Nephron progenitor cell (in vitro differentiated cells): ENCODE data around the gene CDC42EP5.

Experiments
- DNase-seq: peaks from one replicate; pipeline ENCODE4 v3.0.0; 2021
- H3K27ac Mint-ChIP-seq: 2 replicates; pipeline ENCODE4 v1.8.0; 2021; ENCODE audit warnings: mild to moderate bottlenecking, moderate library complexity, mixed read lengths
- H3K27me3 Mint-ChIP-seq: 2 replicates; pipeline ENCODE4 v1.8.0; 2021; ENCODE audit warnings: mild to moderate bottlenecking, low read depth, mixed read lengths; ENCODE audit not compliant: poor library complexity
- H3K36me3 Mint-ChIP-seq: 2 replicates; pipeline ENCODE4 v1.8.0; 2021; ENCODE audit warnings: low read depth, mixed read lengths
- H3K4me1 Mint-ChIP-seq: 2 replicates; pipeline ENCODE4 v1.8.0; 2021; ENCODE audit warnings: mixed read lengths
- H3K4me3 Mint-ChIP-seq: 2 replicates; pipeline ENCODE4 v1.8.0; 2021; ENCODE audit warnings: mild to moderate bottlenecking, moderate library complexity, mixed read lengths
- H3K9me3 Mint-ChIP-seq: 2 replicates; pipeline ENCODE4 v1.8.0; 2021; ENCODE audit warnings: mild to moderate bottlenecking, moderate library complexity, mixed read lengths
- TF ChIP-seq, protein P1 (sequence below): fragments of 200-600 bp; sonication (generic); IDR thresholded peaks from 2 replicates; pipeline ENCODE4 v1.5.0; 2021; ENCODE audit warnings: antibody characterized with exemption

The CDC42EP5 gene

DNA sequence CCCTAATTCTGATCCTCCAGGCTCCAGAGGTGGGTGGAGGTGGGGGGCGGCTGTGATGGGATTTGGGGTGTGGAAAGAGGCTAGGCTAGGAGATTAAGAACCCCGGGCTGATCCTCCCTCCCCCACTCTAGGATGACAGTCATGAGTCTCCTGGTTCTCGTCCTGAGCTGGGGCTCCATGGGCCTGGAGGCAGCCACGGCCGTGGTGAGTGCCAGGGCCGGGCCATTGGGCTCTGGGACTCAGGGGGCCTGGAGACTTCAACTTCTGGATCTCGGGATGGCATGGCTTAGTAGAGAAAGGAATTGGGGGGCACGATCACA lies 44.0 kb downstream of the CDC42EP5 start:
- Mint-ChIP-seq H3K4me3 (peak overlapping the region; percentile 50), H3K36me3 (peaks cover under 1% of the 10 kb centered on the region), H3K4me1 (peaks cover 24% of the 10 kb centered on the region), H3K27ac (no peak overlapping the region), H3K27me3 (peaks cover 22% of the 10 kb centered on the region), H3K9me3 (no peaks in the 10 kb centered on the region)
- DNase-seq, result no peak
- TF ChIP-seq, protein P1, sequence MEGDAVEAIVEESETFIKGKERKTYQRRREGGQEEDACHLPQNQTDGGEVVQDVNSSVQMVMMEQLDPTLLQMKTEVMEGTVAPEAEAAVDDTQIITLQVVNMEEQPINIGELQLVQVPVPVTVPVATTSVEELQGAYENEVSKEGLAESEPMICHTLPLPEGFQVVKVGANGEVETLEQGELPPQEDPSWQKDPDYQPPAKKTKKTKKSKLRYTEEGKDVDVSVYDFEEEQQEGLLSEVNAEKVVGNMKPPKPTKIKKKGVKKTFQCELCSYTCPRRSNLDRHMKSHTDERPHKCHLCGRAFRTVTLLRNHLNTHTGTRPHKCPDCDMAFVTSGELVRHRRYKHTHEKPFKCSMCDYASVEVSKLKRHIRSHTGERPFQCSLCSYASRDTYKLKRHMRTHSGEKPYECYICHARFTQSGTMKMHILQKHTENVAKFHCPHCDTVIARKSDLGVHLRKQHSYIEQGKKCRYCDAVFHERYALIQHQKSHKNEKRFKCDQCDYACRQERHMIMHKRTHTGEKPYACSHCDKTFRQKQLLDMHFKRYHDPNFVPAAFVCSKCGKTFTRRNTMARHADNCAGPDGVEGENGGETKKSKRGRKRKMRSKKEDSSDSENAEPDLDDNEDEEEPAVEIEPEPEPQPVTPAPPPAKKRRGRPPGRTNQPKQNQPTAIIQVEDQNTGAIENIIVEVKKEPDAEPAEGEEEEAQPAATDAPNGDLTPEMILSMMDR, result no peak

DNA sequence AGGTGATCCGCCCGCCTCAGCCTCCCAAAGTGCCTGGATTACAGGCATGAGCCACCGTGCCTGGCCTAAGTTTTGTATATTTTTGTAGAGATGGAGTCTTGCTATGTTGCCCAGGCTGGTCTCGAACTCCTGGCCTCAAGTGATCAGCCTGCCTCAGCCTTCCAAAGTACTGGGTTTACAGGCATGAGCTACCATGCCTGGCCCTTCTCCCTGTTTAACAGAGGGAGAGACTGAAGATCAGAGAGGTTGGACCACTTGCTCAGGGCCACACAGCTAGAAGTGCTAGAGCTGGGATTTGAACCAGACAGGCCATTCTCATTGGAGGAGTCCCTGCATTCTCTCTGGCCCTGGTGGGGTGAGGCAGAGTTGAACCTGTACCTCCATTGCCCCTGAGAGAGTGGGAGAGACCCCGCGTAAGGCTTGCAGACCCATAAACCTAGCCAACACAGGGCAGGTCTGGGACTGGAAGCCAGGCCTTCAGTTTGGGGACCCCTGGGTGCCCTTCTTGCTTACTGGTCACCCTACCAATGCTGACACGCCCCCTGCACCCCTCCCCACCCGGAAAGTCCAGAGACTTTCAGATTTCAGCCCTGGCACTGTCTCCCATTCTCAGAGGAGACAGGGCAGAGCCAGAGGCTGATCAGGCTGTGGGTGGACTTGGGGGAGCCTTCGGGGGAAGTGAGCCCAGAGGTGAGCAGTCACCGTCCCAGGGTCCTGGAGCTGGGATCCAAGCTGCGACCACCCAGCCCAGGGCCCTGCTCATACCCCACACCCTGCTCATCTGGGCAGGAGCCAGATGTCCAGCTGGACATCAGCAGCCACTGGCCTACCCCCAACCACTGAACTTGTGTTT lies 44.5 kb downstream of the CDC42EP5 start:
- no peaks in the 10 kb centered on the region for H3K9me3 Mint-ChIP-seq

DNA sequence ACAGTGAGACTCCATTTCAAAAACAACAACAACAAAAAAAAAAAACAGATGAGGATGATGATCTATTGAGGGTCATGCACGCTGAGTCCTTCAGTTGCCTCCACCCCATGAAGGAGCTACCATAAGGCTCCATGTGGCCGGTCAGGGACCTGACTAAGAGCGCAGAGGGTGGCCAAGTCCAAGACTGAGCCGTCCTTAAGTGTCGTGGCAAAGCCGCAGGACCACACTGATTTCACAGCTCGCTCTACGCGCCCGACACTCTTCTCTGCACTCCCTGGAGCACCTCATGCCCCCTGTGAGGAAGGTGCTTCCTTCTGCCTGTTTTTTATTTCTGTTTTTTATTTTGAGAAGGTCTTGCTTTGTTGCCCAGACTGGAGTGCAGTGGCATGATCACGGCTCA lies 45.5 kb downstream of the CDC42EP5 start:
- Mint-ChIP-seq H3K27ac (no peak overlapping the region), H3K4me1 (peaks cover 22% of the 10 kb centered on the region), H3K4me3 (no peak overlapping the region), H3K9me3 (no peaks in the 10 kb centered on the region), H3K27me3 (peaks cover 26% of the 10 kb centered on the region), H3K36me3 (no peaks in the 10 kb centered on the region)
- no peak for DNase-seq
- TF ChIP-seq, protein P1, result no peak

More for the DNA sequence above, 44.5 kb downstream of the CDC42EP5 start:
- TF ChIP-seq, protein P1, result no peak
- Mint-ChIP-seq H3K27ac (no peak overlapping the region), H3K36me3 (no peaks in the 10 kb centered on the region), H3K4me1 (peaks cover 22% of the 10 kb centered on the region), H3K4me3 (no peak overlapping the region), H3K27me3 (peaks cover 23% of the 10 kb centered on the region)
- DNase-seq, result no peak

DNA sequence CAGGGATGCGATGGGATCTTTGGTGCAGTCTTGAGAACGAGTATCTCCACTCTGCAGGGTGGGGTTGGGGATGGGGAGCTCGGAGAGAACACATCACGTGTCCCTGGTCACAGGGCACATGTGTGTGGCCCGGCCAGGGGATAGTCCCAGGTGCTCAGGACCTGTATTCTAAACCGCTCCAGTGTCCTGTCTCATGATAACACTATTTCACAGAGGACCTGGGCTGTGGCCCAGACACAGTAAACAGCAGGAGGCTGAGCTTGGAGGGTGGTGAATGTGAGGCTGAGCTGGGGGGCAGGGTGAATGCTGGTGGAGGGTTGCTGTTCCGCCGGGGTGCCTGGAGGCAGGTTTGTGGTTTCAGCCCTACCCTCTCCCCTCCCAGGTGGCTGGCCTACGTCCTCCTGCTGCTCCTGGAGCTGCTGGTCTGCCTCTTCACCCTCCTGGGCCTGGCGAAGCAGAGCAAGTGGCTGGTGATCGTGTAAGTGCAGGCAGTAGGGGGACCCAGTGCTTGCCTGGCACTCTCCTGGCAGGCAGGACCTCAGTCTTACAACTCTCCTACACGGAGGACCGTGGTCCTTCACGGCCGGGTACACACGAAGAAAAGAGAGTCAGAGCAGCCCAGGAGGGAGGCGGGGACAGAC lies 46.7 kb downstream of the CDC42EP5 start:
- Mint-ChIP-seq H3K9me3 (no peaks in the 10 kb centered on the region), H3K27ac (peak overlapping the region; percentile 19), H3K4me1 (peaks cover 17% of the 10 kb centered on the region), H3K4me3 (no peak overlapping the region), H3K27me3 (peaks cover 36% of the 10 kb centered on the region), H3K36me3 (no peaks in the 10 kb centered on the region)
- TF ChIP-seq, protein P1, result no peak
- DNase-seq, result no peak

DNA sequence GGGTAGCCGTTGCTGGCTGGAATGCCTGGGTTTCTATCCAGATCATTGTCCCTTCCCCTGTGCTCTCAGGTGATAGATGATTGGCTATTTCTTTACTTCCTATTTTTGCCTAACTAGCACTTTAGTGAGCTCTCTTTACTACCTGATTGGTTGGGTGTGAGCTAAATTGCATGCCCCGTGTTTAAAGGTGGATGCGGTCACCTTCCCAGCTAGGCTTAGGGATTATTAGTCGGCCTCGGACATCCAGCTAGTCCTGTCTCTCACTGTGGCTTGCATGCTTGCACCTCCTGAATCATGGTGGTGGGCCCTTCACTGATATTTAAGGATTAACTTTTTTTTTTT lies 47.7 kb downstream of the CDC42EP5 start:
- Mint-ChIP-seq H3K9me3 (no peaks in the 10 kb centered on the region), H3K27ac (no peak overlapping the region), H3K36me3 (no peaks in the 10 kb centered on the region), H3K4me3 (no peak overlapping the region), H3K27me3 (peaks cover 39% of the 10 kb centered on the region), H3K4me1 (peaks cover 15% of the 10 kb centered on the region)
- no peak for DNase-seq
- TF ChIP-seq, protein P1, result no peak
